Measurements from ENCODE around the gene DSCAML1.

Gene DSCAML1

GRCh38 chr11:117441146-117441975, 355.7 kb downstream of the DSCAML1 start:
- no CpG with 5 or more reads among the region's 14 CpGs for WGBS, 2 donors (ENCODE audit: extremely low coverage in 2 of 2, insufficient read length in 2 of 2, insufficient replicate concordance in 1 of 2)
- Histone ChIP-seq H3K23ac (ENCODE audit: low read depth, low read length, poor library complexity) (peak overlapping the region; percentile 71), H3K4me3 (ENCODE audit: low read length in 2 of 2) (peak overlapping the region in 1 of 2 donors; percentile 33), H2BK120ac (ENCODE audit: low read depth, low read length) (no peak overlapping the region), H3K4me2 (ENCODE audit: insufficient read depth, low read length, poor library complexity, severe bottlenecking) (no peak overlapping the region), H3K27ac (replicated peaks; ENCODE audit: low read length) (no peak overlapping the region), H2AFZ (ENCODE audit: low read length) (no peak overlapping the region), H2BK15ac (ENCODE audit: low read length) (no peak overlapping the region), H2AK5ac (ENCODE audit: low read depth, low read length) (no peak overlapping the region), H3K4me1 (ENCODE audit: control insufficient read depth in 2 of 2, insufficient read depth in 1 of 2, low read depth in 1 of 2, low read length in 2 of 2) (peaks cover 11 to 14% of the 10 kb centered on the region in 2 donors), H3K27me3 (ENCODE audit: control insufficient read depth in 3 of 3, insufficient read depth in 3 of 3, low read depth in 1 of 3, low read length in 3 of 3) (peaks cover 0 to 50% (median 7%) of the 10 kb centered on the region in 3 experiments), H3K79me1 (ENCODE audit: low read depth, low read length) (no peaks in the 10 kb centered on the region), H4K8ac (ENCODE audit: low read depth, low read length) (peak overlapping the region; percentile 73), H2BK5ac (ENCODE audit: low read length) (peak overlapping the region; percentile 58), H2BK12ac (ENCODE audit: low read length) (no peak overlapping the region), H3K9me3 (replicated peaks in 1 of 2; ENCODE audit: control insufficient read depth in 2 of 2, insufficient read depth in 1 of 2, low read depth in 1 of 2, low read length in 2 of 2) (peaks cover 0 to 2% of the 10 kb centered on the region in 2 donors), H3K4ac (ENCODE audit: low read length) (no peak overlapping the region), H3K9ac (ENCODE audit: low read depth, low read length, poor library complexity) (peak overlapping the region; percentile 13), H3K36me3 (replicated peaks in 1 of 2; ENCODE audit: control insufficient read depth in 2 of 2, insufficient read depth in 2 of 2, low read length in 2 of 2) (no peaks in the 10 kb centered on the region), H4K91ac (ENCODE audit: low read depth, low read length, poor library complexity) (peak overlapping the region; percentile 33), H3K14ac (ENCODE audit: low read length) (no peak overlapping the region), H3K18ac (ENCODE audit: low read length) (peak overlapping the region; percentile 46)
- no peak for DNase-seq (ENCODE audit: low spot score)

GRCh38 chr11:117440258-117440657, 356.8 kb downstream of the DSCAML1 start:
- no peak overlapping the region for H2BK5ac ChIP-seq (ENCODE audit: low read length)
- H3K14ac ChIP-seq (ENCODE audit: low read length), result no peak overlapping the region
- no peaks in the 10 kb centered on the region for H3K79me1 ChIP-seq (ENCODE audit: low read depth, low read length)
- no peak overlapping the region for H2BK15ac ChIP-seq (ENCODE audit: low read length)
- no peak overlapping the region for H2BK12ac ChIP-seq (ENCODE audit: low read length)
- H2AK5ac ChIP-seq (ENCODE audit: low read depth, low read length), result no peak overlapping the region
- H3K4me3 ChIP-seq (ENCODE audit: low read length in 2 of 2), result no peak overlapping the region
- H3K4ac ChIP-seq (ENCODE audit: low read length), result no peak overlapping the region
- no peak overlapping the region for H3K4me2 ChIP-seq (ENCODE audit: insufficient read depth, low read length, poor library complexity, severe bottlenecking)
- H3K27ac ChIP-seq (replicated peaks; ENCODE audit: low read length), result no peak overlapping the region
- peaks cover 0 to 2% of the 10 kb centered on the region in 2 donors for H3K9me3 ChIP-seq (replicated peaks in 1 of 2; ENCODE audit: control insufficient read depth in 2 of 2, insufficient read depth in 1 of 2, low read depth in 1 of 2, low read length in 2 of 2)
- H3K18ac ChIP-seq (ENCODE audit: low read length), result no peak overlapping the region
- no peak overlapping the region for H2BK120ac ChIP-seq (ENCODE audit: low read depth, low read length)
- no peak overlapping the region for H4K91ac ChIP-seq (ENCODE audit: low read depth, low read length, poor library complexity)
- no peak overlapping the region for H3K9ac ChIP-seq (ENCODE audit: low read depth, low read length, poor library complexity)
- peaks cover 0 to 57% (median 7%) of the 10 kb centered on the region in 3 experiments for H3K27me3 ChIP-seq (ENCODE audit: control insufficient read depth in 3 of 3, insufficient read depth in 3 of 3, low read depth in 1 of 3, low read length in 3 of 3)
- H4K8ac ChIP-seq (ENCODE audit: low read depth, low read length), result no peak overlapping the region
- H2AFZ ChIP-seq (ENCODE audit: low read length), result no peak overlapping the region
- no peak for DNase-seq (ENCODE audit: low spot score)
- no peak overlapping the region for H3K23ac ChIP-seq (ENCODE audit: low read depth, low read length, poor library complexity)
- peaks cover 11 to 14% of the 10 kb centered on the region in 2 donors for H3K4me1 ChIP-seq (ENCODE audit: control insufficient read depth in 2 of 2, insufficient read depth in 1 of 2, low read depth in 1 of 2, low read length in 2 of 2)
- no peaks in the 10 kb centered on the region for H3K36me3 ChIP-seq (replicated peaks in 1 of 2; ENCODE audit: control insufficient read depth in 2 of 2, insufficient read depth in 2 of 2, low read length in 2 of 2)
- no CpG with 5 or more reads among the region's 8 CpGs for WGBS, 2 donors (ENCODE audit: extremely low coverage in 2 of 2, insufficient read length in 2 of 2, insufficient replicate concordance in 1 of 2)

- DNase-seq (ENCODE audit: low spot score), result no peak
- Histone ChIP-seq H3K9ac (ENCODE audit: low read depth, low read length, poor library complexity) (no peak overlapping the region), H3K4ac (ENCODE audit: low read length) (no peak overlapping the region), H2BK12ac (ENCODE audit: low read length) (no peak overlapping the region), H3K9me3 (replicated peaks in 1 of 2; ENCODE audit: control insufficient read depth in 2 of 2, insufficient read depth in 1 of 2, low read depth in 1 of 2, low read length in 2 of 2) (peaks cover 0 to 2% of the 10 kb centered on the region in 2 donors), H3K23ac (ENCODE audit: low read depth, low read length, poor library complexity) (no peak overlapping the region), H2BK15ac (ENCODE audit: low read length) (peak overlapping the region; percentile 19), H4K91ac (ENCODE audit: low read depth, low read length, poor library complexity) (no peak overlapping the region), H3K4me1 (ENCODE audit: control insufficient read depth in 2 of 2, insufficient read depth in 1 of 2, low read depth in 1 of 2, low read length in 2 of 2) (peaks cover 6 to 11% of the 10 kb centered on the region in 2 donors), H2BK120ac (ENCODE audit: low read depth, low read length) (no peak overlapping the region), H2AFZ (ENCODE audit: low read length) (no peak overlapping the region), H2BK5ac (ENCODE audit: low read length) (no peak overlapping the region), H2AK5ac (ENCODE audit: low read depth, low read length) (peak overlapping the region; percentile 72), H3K27me3 (ENCODE audit: control insufficient read depth in 3 of 3, insufficient read depth in 3 of 3, low read depth in 1 of 3, low read length in 3 of 3) (peaks cover 0 to 52% (median 6%) of the 10 kb centered on the region in 3 experiments), H3K79me1 (ENCODE audit: low read depth, low read length) (no peaks in the 10 kb centered on the region), H3K18ac (ENCODE audit: low read length) (no peak overlapping the region), H3K14ac (ENCODE audit: low read length) (no peak overlapping the region), H4K8ac (ENCODE audit: low read depth, low read length) (no peak overlapping the region), H3K4me3 (ENCODE audit: low read length in 2 of 2) (no peak overlapping the region), H3K4me2 (ENCODE audit: insufficient read depth, low read length, poor library complexity, severe bottlenecking) (no peak overlapping the region), H3K27ac (replicated peaks; ENCODE audit: low read length) (no peak overlapping the region), H3K36me3 (replicated peaks in 1 of 2; ENCODE audit: control insufficient read depth in 2 of 2, insufficient read depth in 2 of 2, low read length in 2 of 2) (no peaks in the 10 kb centered on the region)
- no CpG with 5 or more reads among the region's 13 CpGs for WGBS, 2 donors (ENCODE audit: extremely low coverage in 2 of 2, insufficient read length in 2 of 2, insufficient replicate concordance in 1 of 2)
Measured at GRCh38 chr11:117439256-117439655, 357.8 kb downstream of the DSCAML1 start.

GRCh38 chr11:117438371-117439000, 358.5 kb downstream of the DSCAML1 start:
- Histone ChIP-seq H3K4me1 (ENCODE audit: control insufficient read depth in 2 of 2, insufficient read depth in 1 of 2, low read depth in 1 of 2, low read length in 2 of 2) (peaks cover 0 to 6% of the 10 kb centered on the region in 2 donors), H3K27me3 (ENCODE audit: control insufficient read depth in 3 of 3, insufficient read depth in 3 of 3, low read depth in 1 of 3, low read length in 3 of 3) (peaks cover 0 to 47% (median 4%) of the 10 kb centered on the region in 3 experiments)
- no CpG with 5 or more reads among the region's 17 CpGs for WGBS, 2 donors (ENCODE audit: extremely low coverage in 2 of 2, insufficient read length in 2 of 2, insufficient replicate concordance in 1 of 2)

More at GRCh38 chr11:117438371-117439000, 358.5 kb downstream of the DSCAML1 start:
- Histone ChIP-seq H3K36me3 (replicated peaks in 1 of 2; ENCODE audit: control insufficient read depth in 2 of 2, insufficient read depth in 2 of 2, low read length in 2 of 2) (no peaks in the 10 kb centered on the region), H3K18ac (ENCODE audit: low read length) (no peak overlapping the region), H3K9me3 (replicated peaks in 1 of 2; ENCODE audit: control insufficient read depth in 2 of 2, insufficient read depth in 1 of 2, low read depth in 1 of 2, low read length in 2 of 2) (peaks cover 0 to 2% of the 10 kb centered on the region in 2 donors), H2BK15ac (ENCODE audit: low read length) (peak overlapping the region; percentile 19), H2AFZ (ENCODE audit: low read length) (no peak overlapping the region), H3K4ac (ENCODE audit: low read length) (no peak overlapping the region), H3K9ac (ENCODE audit: low read depth, low read length, poor library complexity) (no peak overlapping the region), H3K79me1 (ENCODE audit: low read depth, low read length) (no peaks in the 10 kb centered on the region), H2BK5ac (ENCODE audit: low read length) (peak overlapping the region; percentile 19), H2BK120ac (ENCODE audit: low read depth, low read length) (peak overlapping the region; percentile 25), H3K23ac (ENCODE audit: low read depth, low read length, poor library complexity) (no peak overlapping the region), H2AK5ac (ENCODE audit: low read depth, low read length) (peak overlapping the region; percentile 72), H3K4me3 (ENCODE audit: low read length in 2 of 2) (no peak overlapping the region), H3K27ac (replicated peaks; ENCODE audit: low read length) (no peak overlapping the region), H4K8ac (ENCODE audit: low read depth, low read length) (no peak overlapping the region), H2BK12ac (ENCODE audit: low read length) (no peak overlapping the region), H3K4me2 (ENCODE audit: insufficient read depth, low read length, poor library complexity, severe bottlenecking) (no peak overlapping the region), H3K14ac (ENCODE audit: low read length) (no peak overlapping the region), H4K91ac (ENCODE audit: low read depth, low read length, poor library complexity) (no peak overlapping the region)
- DNase-seq (ENCODE audit: low spot score), result no peak
